ENCODE measurements around the gene TLE1.

GRCh38 chr9:81542118-81542889 lies 147.0 kb downstream of the TLE1 start:
- TF ChIP-seq SRF (IDR thresholded peaks at IDR 0.05; ENCODE audit: low read depth in 2 of 2, low read length in 2 of 2), result no peak
- TF ChIP-seq, protein P1, sequence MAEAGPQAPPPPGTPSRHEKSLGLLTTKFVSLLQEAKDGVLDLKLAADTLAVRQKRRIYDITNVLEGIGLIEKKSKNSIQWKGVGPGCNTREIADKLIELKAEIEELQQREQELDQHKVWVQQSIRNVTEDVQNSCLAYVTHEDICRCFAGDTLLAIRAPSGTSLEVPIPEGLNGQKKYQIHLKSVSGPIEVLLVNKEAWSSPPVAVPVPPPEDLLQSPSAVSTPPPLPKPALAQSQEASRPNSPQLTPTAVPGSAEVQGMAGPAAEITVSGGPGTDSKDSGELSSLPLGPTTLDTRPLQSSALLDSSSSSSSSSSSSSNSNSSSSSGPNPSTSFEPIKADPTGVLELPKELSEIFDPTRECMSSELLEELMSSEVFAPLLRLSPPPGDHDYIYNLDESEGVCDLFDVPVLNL (IDR thresholded peaks at IDR 0.05; ENCODE audit: low read depth, low read length), result no peak
- TF ChIP-seq RFX5 (IDR thresholded peaks at IDR 0.05; ENCODE audit: low read depth, low read length), result no peak
- no peak for TF ChIP-seq CTCF (IDR thresholded peaks at IDR 0.05 in 2 of 3, conservative IDR thresholded peaks at IDR 0.05 in 1 of 3; ENCODE audit: control insufficient read depth in 2 of 3, extremely low read depth in 1 of 3, insufficient read depth in 1 of 3, low read depth in 3 of 3, low read length in 3 of 3)
- TF ChIP-seq EP300 (IDR thresholded peaks at IDR 0.05; ENCODE audit: borderline replicate concordance in 1 of 2, control insufficient read depth in 1 of 2, low read depth in 2 of 2, low read length in 2 of 2), result no peak
- no peak for TF ChIP-seq ETV6 (conservative IDR thresholded peaks at IDR 0.05 in 1 of 2, IDR thresholded peaks at IDR 0.05 in 1 of 2; ENCODE audit: borderline replicate concordance in 1 of 2, low read depth in 1 of 2)
- no peak for TF ChIP-seq HDAC2 (IDR thresholded peaks at IDR 0.05)
- TF ChIP-seq POLR2A (IDR thresholded peaks at IDR 0.05; ENCODE audit: low read depth, low read length), result no peak
- TF ChIP-seq RELA (IDR thresholded peaks at IDR 0.05; ENCODE audit: borderline replicate concordance, partially characterized antibody), result no peak
- TF ChIP-seq MEF2A (IDR thresholded peaks at IDR 0.05; ENCODE audit: insufficient read depth, low read depth, low read length), result no peak
- no peak for TF ChIP-seq CREM (IDR thresholded peaks at IDR 0.05; ENCODE audit: low read depth)
- no peak for TF ChIP-seq RAD21 (IDR thresholded peaks at IDR 0.05; ENCODE audit: insufficient read depth, low read depth, low read length)
- TF ChIP-seq FOXM1 (IDR thresholded peaks at IDR 0.05; ENCODE audit: low read depth, low read length), result no peak

All from GM12878 (cell line).